ENCODE measurements around the gene CRTC1.

Gene CRTC1

DNA sequence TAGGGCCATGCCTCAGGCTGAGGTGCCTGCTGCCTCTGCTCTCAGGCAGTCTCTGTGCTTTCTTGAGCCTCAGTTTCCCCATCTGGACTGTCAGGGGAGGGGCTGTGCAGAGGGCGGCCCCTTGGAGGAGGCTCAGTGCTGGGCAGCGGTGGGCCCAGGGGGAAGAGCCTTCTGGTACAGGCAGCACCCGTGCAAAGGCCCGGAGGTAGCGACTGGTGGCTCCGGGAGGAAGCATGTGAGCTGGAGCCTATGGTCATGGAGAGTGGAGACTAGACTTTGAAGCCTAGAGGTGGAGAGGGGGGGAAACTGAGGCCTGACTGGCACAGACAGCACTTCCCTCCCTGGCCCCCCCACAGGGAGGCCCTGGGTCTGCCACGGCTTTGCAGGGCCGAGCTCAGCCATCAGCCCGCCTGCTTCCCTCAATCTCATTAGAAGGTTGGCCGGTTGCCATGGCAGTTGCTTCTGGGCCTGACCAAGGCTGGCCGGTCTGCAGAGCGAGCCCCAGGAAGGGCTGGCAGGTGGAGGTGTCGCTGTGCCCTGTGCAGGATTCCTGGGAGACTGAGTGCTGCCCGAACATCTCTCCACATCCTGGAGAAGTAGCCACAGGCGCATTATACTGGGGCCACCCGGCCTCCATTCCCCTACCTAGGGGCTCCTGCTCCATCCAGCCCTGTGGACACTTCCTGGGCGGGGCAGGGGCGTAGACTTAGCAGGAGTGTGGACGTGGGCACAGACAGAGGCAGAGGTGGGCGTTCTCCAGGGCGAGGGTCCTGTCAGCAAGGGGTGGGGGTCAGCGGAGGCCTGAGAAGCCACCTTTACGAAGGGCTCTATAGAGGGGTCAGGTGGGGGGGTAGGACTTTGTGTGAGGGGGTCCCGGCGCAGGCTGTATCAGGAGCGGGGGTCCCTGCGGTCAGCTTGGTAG is 53.2 kb downstream of the CRTC1 start:
- no peak for DNase-seq (ENCODE audit: extremely low spot score)
- CTCF ChIA-PET: no interaction called here

GRCh38 chr19:18737337-18737953 is 54.0 kb downstream of the CRTC1 start:
- ChIA-PET CTCF (no interaction called here), POLR2A (no interaction called here)
- TF ChIP-seq FOXA1 (IDR thresholded peaks at IDR 0.05) (no peak), FOXM1 (IDR thresholded peaks at IDR 0.05; ENCODE audit: borderline replicate concordance) (no peak), PKNOX1 (IDR thresholded peaks at IDR 0.05) (no peak), NFRKB (IDR thresholded peaks at IDR 0.05) (no peak), LEF1 (IDR thresholded peaks at IDR 0.05; ENCODE audit: borderline replicate concordance) (no peak), ARNT (IDR thresholded peaks at IDR 0.05) (no peak), ZNF384 (IDR thresholded peaks at IDR 0.05) (no peak), SP1 (IDR thresholded peaks at IDR 0.05) (no peak), FOXK2 (IDR thresholded peaks at IDR 0.05) (no peak), ELF4 (IDR thresholded peaks at IDR 0.05) (no peak), L3MBTL2 (conservative IDR thresholded peaks at IDR 0.05) (no peak), HDGF (IDR thresholded peaks at IDR 0.05; ENCODE audit: borderline replicate concordance) (no peak), SUZ12 (IDR thresholded peaks at IDR 0.05) (no peak)
- no peak for DNase-seq (ENCODE audit: extremely low spot score)

More for the DNA sequence above, 53.2 kb downstream of the CRTC1 start:
- TF ChIP-seq TARDBP (IDR thresholded peaks at IDR 0.05): no peak
- no peak for TF ChIP-seq FOXA1 (IDR thresholded peaks at IDR 0.05)
- no peak for TF ChIP-seq LEF1 (IDR thresholded peaks at IDR 0.05; ENCODE audit: borderline replicate concordance)
- no peak for TF ChIP-seq BHLHE40 (IDR thresholded peaks at IDR 0.05; ENCODE audit: borderline replicate concordance)
- TF ChIP-seq FOXM1 (IDR thresholded peaks at IDR 0.05; ENCODE audit: borderline replicate concordance): no peak
- TF ChIP-seq ZNF384 (IDR thresholded peaks at IDR 0.05): no peak
- TF ChIP-seq NFRKB (IDR thresholded peaks at IDR 0.05): no peak
- TF ChIP-seq FOXK2 (IDR thresholded peaks at IDR 0.05): no peak
- TF ChIP-seq SP1 (IDR thresholded peaks at IDR 0.05): no peak
- TF ChIP-seq HDGF (IDR thresholded peaks at IDR 0.05; ENCODE audit: borderline replicate concordance): no peak
- no peak for TF ChIP-seq ARNT (IDR thresholded peaks at IDR 0.05)
- TF ChIP-seq SUZ12 (IDR thresholded peaks at IDR 0.05): no peak
- TF ChIP-seq CTBP1 (IDR thresholded peaks at IDR 0.05; ENCODE audit: borderline replicate concordance): no peak
- TF ChIP-seq ELF4 (IDR thresholded peaks at IDR 0.05): no peak
- no peak for TF ChIP-seq L3MBTL2 (conservative IDR thresholded peaks at IDR 0.05)
- no peak for TF ChIP-seq PKNOX1 (IDR thresholded peaks at IDR 0.05)
- POLR2A ChIA-PET: no interaction called here

DNA sequence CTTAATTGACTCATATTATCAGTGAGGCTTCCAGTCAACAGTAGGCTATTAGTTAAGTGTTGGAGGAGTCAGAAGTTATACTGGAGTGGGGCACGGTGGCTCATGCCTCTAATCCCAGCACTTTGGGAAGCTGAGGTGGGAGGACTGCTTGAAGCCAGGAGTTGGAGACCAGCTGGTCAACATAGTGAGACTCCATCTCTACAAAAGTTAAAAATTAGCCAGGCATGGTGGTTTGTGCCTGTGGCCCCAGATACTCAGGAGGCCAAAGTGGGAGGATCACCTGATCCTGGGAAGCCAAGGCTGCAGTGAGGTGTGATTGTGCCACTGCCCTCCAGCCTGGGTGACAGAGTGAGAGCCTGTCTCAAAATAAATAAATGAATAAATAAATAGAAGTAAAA is 54.5 kb downstream of the CRTC1 start:
- CTCF ChIA-PET: no interaction called here
- DNase-seq (ENCODE audit: extremely low spot score): no peak
- no peak for TF ChIP-seq LEF1 (IDR thresholded peaks at IDR 0.05; ENCODE audit: borderline replicate concordance)
- TF ChIP-seq HDGF (IDR thresholded peaks at IDR 0.05; ENCODE audit: borderline replicate concordance): no peak
- TF ChIP-seq CTBP1 (IDR thresholded peaks at IDR 0.05; ENCODE audit: borderline replicate concordance): no peak
- TF ChIP-seq FOXA1 (IDR thresholded peaks at IDR 0.05): no peak
- TF ChIP-seq NFRKB (IDR thresholded peaks at IDR 0.05): no peak
- TF ChIP-seq FOXM1 (IDR thresholded peaks at IDR 0.05; ENCODE audit: borderline replicate concordance): no peak
- TF ChIP-seq ARNT (IDR thresholded peaks at IDR 0.05): no peak
- no peak for TF ChIP-seq L3MBTL2 (conservative IDR thresholded peaks at IDR 0.05)
- no peak for TF ChIP-seq TARDBP (IDR thresholded peaks at IDR 0.05)
- TF ChIP-seq FOXK2 (IDR thresholded peaks at IDR 0.05): no peak
- TF ChIP-seq BHLHE40 (IDR thresholded peaks at IDR 0.05; ENCODE audit: borderline replicate concordance): no peak
- POLR2A ChIA-PET: no interaction called here

DNA sequence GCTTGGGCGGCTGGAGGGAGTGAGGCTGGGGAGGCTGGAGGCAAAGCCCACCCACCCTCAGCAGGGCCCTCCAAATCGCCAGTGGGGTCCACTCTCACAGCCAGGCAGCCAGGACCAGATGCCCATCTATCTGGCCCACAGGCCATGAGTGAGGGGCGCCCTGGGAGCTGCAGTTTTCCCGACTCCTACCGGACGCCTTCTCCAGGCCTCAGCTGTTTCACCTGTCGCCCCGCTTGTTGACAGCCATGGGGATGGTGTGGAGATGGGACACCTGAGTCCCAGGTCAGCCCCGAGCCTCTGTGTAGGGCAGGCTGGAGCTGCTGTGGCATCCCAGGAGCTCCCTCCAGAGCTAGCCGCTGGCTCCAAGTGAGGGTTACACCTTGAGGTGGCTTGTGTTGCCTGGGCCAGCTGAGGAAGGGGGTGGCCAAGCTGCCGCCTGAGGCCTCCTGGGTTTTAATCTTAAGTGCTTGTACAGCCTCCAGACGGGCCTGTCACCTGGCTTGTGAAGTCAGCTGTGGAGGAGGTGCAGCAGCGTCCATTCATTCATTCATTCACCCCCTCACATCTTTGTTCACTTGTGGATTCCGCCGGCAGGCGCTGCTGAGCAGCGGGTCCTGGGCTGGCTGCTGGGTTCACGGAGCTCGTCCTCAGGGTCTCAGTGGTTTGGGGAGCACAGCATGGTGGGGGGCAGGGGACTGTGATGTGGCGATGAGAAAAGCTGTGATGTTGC is 55.6 kb downstream of the CRTC1 start:
- no peak for DNase-seq (ENCODE audit: extremely low spot score)
- ChIA-PET POLR2A (no interaction called here), CTCF (no interaction called here)
- TF ChIP-seq FOXM1 (IDR thresholded peaks at IDR 0.05; ENCODE audit: borderline replicate concordance): no peak
- TF ChIP-seq TARDBP (IDR thresholded peaks at IDR 0.05): no peak
- TF ChIP-seq NFRKB (IDR thresholded peaks at IDR 0.05): no peak
- TF ChIP-seq ARNT (IDR thresholded peaks at IDR 0.05): no peak

- DNase-seq (ENCODE audit: extremely low spot score): no peak
- TF ChIP-seq SUZ12 (IDR thresholded peaks at IDR 0.05) (no peak), TARDBP (IDR thresholded peaks at IDR 0.05) (no peak), FOXK2 (IDR thresholded peaks at IDR 0.05) (no peak), ZNF384 (IDR thresholded peaks at IDR 0.05) (no peak)
- CTCF ChIA-PET: no interaction called here
- POLR2A ChIA-PET: interaction anchor here (0.6 kb wide), 1 partner anchor 59 kb away, joined by 3 read pairs; no protein-coding TSS in a partner anchor
Observed at GRCh38 chr19:18741124-18742121, 57.9 kb downstream of the CRTC1 start.
